Parathyroid adenoma (tissue), 2 donors: ENCODE results near the gene ECT2L.

Experiments
- H2AFZ ChIP-seq: fragments of 300-600 bp; sonication (generic); one replicate; pipeline ENCODE4 v1.7.0; 2017; ENCODE audit warnings: antibody characterized with exemption, mild to moderate bottlenecking
- H3K27ac ChIP-seq: fragments of 300-600 bp; sonication (generic); one replicate; pipeline ENCODE4 v1.7.0; 2017
- H3K27me3 ChIP-seq: fragments of 300-600 bp; sonication (generic); one replicate; pipeline ENCODE4 v1.7.0; 2017; ENCODE audit warnings: low read length; ENCODE audit not compliant: control insufficient read depth, insufficient read depth
- H3K36me3 ChIP-seq: fragments of 300-600 bp; sonication (generic); one replicate; pipeline ENCODE4 v1.7.0; 2017; ENCODE audit warnings: low read length; ENCODE audit not compliant: control insufficient read depth, insufficient read depth
- H3K4me1 ChIP-seq: fragments of 300-600 bp; sonication (generic); one replicate; pipeline ENCODE4 v1.7.0; 2017; ENCODE audit warnings: control low read depth
- H3K4me2 ChIP-seq: fragments of 300-600 bp; sonication (generic); one replicate; pipeline ENCODE4 v1.7.0; 2017; ENCODE audit warnings: low read length
- H3K4me3 ChIP-seq: fragments of 300-600 bp; sonication (generic); one replicate; pipeline ENCODE4 v1.7.0; 2017; ENCODE audit warnings: low read depth, low read length
- H3K79me2 ChIP-seq: fragments of 300-600 bp; sonication (generic); one replicate; pipeline ENCODE4 v1.7.0; 2017; ENCODE audit warnings: control low read depth
- H3K9ac ChIP-seq: fragments of 300-600 bp; sonication (generic); one replicate; pipeline ENCODE4 v1.7.0; 2017; ENCODE audit warnings: mild to moderate bottlenecking
- H3K9me3 ChIP-seq: fragments of 300-600 bp; sonication (generic); one replicate; pipeline ENCODE4 v1.7.0; 2017; ENCODE audit warnings: low read length; ENCODE audit not compliant: control insufficient read depth
- CTCF ChIP-seq: fragments of 300-600 bp; sonication (generic); IDR thresholded peaks from one replicate; pipeline ENCODE4 v1.7.0; 2017; ENCODE audit warnings: antibody characterized with exemption, mild to moderate bottlenecking
- donor health status: primary hyperparathyroidism.

Gene ECT2L

GRCh38 chr6:138832182-138832581, 36.3 kb downstream of the ECT2L start:
- Histone ChIP-seq H3K36me3 (no peaks in the 10 kb centered on the region), H3K4me2 (no peak overlapping the region), H3K4me3 (no peak overlapping the region), H3K9ac (no peak overlapping the region), H2AFZ (no peak overlapping the region), H3K27ac (no peak overlapping the region), H3K4me1 (no peaks in the 10 kb centered on the region), H3K9me3 (no peaks in the 10 kb centered on the region), H3K27me3 (no peaks in the 10 kb centered on the region), H3K79me2 (no peaks in the 10 kb centered on the region)
- no peak for TF ChIP-seq CTCF

DNA sequence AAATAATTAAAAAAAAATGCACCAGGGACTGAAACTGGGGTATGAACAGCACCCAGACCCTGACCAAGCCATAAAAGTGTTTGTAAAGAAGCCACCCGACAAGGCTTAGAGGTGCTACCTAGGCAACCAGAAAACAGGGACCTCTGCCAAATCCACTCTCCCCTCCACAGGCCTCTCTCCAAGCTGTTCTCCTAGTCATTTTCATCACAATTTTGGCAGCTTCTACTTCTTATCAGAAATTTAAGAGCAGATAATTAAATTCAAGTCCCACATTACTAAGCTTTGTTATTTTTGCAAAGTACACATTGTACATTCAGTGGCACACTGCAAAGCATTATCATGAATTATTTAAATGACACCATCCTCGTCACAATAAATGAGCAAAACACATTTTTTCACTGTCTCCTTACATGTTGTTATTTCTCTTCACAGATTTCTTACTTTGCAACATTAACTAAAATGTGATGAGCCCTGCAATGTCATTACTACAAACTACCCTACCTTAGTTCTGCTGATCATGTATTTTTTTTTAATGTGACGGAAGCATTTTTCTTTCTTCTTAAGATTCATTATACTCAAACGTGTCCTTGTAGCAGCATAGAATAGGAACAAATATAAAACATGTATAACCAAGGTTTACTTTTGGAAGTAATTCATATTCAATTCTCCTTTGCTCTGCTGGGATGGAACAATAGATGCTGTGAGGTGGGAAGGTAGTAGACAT, 38.1 kb downstream of the ECT2L start:
- H3K79me2 ChIP-seq: no peaks in the 10 kb centered on the region
- H3K9ac ChIP-seq: no peak overlapping the region
- TF ChIP-seq CTCF: no peak
- H3K27ac ChIP-seq: no peak overlapping the region
- H3K4me1 ChIP-seq: no peaks in the 10 kb centered on the region
- H3K4me2 ChIP-seq: no peak overlapping the region
- no peaks in the 10 kb centered on the region for H3K9me3 ChIP-seq
- H3K4me3 ChIP-seq: no peak overlapping the region
- no peaks in the 10 kb centered on the region for H3K27me3 ChIP-seq
- no peaks in the 10 kb centered on the region for H3K36me3 ChIP-seq
- H2AFZ ChIP-seq: no peak overlapping the region

DNA sequence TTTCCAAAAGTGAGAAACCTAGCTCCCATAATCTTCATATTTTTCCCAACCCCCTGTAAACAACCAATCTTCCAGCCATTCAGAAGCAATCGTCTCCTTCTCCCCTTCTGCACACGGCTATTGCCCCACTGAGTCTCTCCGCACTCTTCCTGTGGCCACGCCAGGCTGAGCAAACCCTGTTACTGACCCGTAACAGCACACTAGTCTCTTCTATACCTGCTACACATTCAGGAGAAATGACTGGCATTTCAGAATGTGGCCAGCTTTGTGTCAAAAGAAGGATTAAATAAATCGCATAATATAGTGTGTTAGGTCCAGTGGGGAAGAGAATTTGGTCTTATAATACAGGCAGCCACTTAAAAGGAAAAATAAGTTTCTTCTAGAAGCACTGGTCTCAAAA, 41.4 kb downstream of the ECT2L start:
- no peak overlapping the region for H3K4me2 ChIP-seq
- H2AFZ ChIP-seq: no peak overlapping the region
- H3K36me3 ChIP-seq: no peaks in the 10 kb centered on the region
- TF ChIP-seq CTCF: no peak
- no peak overlapping the region for H3K9ac ChIP-seq
- H3K27ac ChIP-seq: no peak overlapping the region
- no peaks in the 10 kb centered on the region for H3K4me1 ChIP-seq
- H3K27me3 ChIP-seq: no peaks in the 10 kb centered on the region
- no peaks in the 10 kb centered on the region for H3K9me3 ChIP-seq
- H3K79me2 ChIP-seq: no peaks in the 10 kb centered on the region
- H3K4me3 ChIP-seq: no peak overlapping the region

DNA sequence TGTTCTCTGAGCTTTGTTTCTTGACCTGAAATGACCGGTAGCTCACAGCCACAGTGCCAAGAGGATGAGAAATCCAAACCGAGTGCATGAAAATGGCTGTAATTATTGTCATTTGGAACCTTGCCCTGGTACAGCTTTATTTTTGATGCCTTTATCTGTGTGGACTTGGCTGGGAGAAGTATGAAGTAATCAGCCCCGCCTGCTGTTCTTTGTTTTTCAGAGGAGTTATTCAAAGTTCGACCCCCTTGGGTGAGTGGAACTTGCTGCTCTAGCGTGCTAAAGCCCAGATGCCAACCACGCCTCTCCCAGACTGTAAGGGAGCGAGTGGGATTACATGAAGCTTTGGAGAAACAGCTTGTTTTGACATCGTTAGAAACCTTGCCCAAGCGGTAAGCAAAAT, 48.3 kb downstream of the ECT2L start:
- Histone ChIP-seq H3K27ac (no peak overlapping the region), H3K4me3 (no peak overlapping the region), H3K36me3 (no peaks in the 10 kb centered on the region), H3K9me3 (no peaks in the 10 kb centered on the region), H3K9ac (no peak overlapping the region), H3K4me2 (no peak overlapping the region), H3K4me1 (no peaks in the 10 kb centered on the region), H3K27me3 (no peaks in the 10 kb centered on the region), H2AFZ (no peak overlapping the region), H3K79me2 (no peaks in the 10 kb centered on the region)
- no peak for TF ChIP-seq CTCF

GRCh38 chr6:138847884-138848283, 52.0 kb downstream of the ECT2L start:
- TF ChIP-seq CTCF: no peak
- Histone ChIP-seq H2AFZ (no peak overlapping the region), H3K4me1 (no peaks in the 10 kb centered on the region), H3K27me3 (no peaks in the 10 kb centered on the region), H3K9me3 (no peaks in the 10 kb centered on the region), H3K27ac (no peak overlapping the region), H3K4me3 (no peak overlapping the region), H3K9ac (no peak overlapping the region), H3K4me2 (no peak overlapping the region), H3K36me3 (no peaks in the 10 kb centered on the region), H3K79me2 (no peaks in the 10 kb centered on the region)
